NCI-H446 treated with DMSO at 0.1 percent for 48 hours (cell line): ENCODE measurements around the gene EXT2.

Experiments used
- DNase-seq: peaks from one replicate; lab custom pipeline; 2025; lab: John Stamatoyannopoulos, UW

EXT2 gene

GRCh38 chr11:44267006-44267749 lies 171.7 kb downstream of the EXT2 start:
- no peak for DNase-seq

- no peak for DNase-seq
Measured at GRCh38 chr11:44267750-44268613, 172.5 kb downstream of the EXT2 start.

GRCh38 chr11:44268614-44269080 lies 173.2 kb downstream of the EXT2 start:
- no peak for DNase-seq

- no peak for DNase-seq
Measured at GRCh38 chr11:44269369-44270351, 174.2 kb downstream of the EXT2 start.

- DNase-seq: no peak
Measured at GRCh38 chr11:44270403-44271273, 175.2 kb downstream of the EXT2 start.

GRCh38 chr11:44271286-44271685 lies 175.8 kb downstream of the EXT2 start:
- DNase-seq: no peak

- DNase-seq: no peak
Measured at GRCh38 chr11:44274404-44274803, 178.9 kb downstream of the EXT2 start.

- no peak for DNase-seq
Measured at GRCh38 chr11:44275241-44275640, 179.8 kb downstream of the EXT2 start.

GRCh38 chr11:44275961-44276550 lies 180.6 kb downstream of the EXT2 start:
- DNase-seq: no peak

GRCh38 chr11:44277196-44278090 lies 182.0 kb downstream of the EXT2 start:
- no peak for DNase-seq

- no peak for DNase-seq
Measured at GRCh38 chr11:44279483-44279882, 184.0 kb downstream of the EXT2 start.

GRCh38 chr11:44280257-44280656 lies 184.8 kb downstream of the EXT2 start:
- no peak for DNase-seq

- no peak for DNase-seq
Measured at GRCh38 chr11:44281151-44281550, 185.7 kb downstream of the EXT2 start.

- DNase-seq: no peak
Measured at GRCh38 chr11:44282620-44283019, 187.1 kb downstream of the EXT2 start.

GRCh38 chr11:44285756-44286155 lies 190.3 kb downstream of the EXT2 start:
- DNase-seq: no peak

GRCh38 chr11:44286268-44286880 lies 190.9 kb downstream of the EXT2 start:
- DNase-seq: peak; percentile 39

- no peak for DNase-seq
Measured at GRCh38 chr11:44286911-44287310, 191.4 kb downstream of the EXT2 start.

GRCh38 chr11:44288133-44288526 lies 192.7 kb downstream of the EXT2 start:
- DNase-seq: no peak

GRCh38 chr11:44290208-44290607 lies 194.7 kb downstream of the EXT2 start:
- DNase-seq: peak; percentile 69
